Naive B cell (primary cell): ENCODE data around the gene ZNF677. TPM values are rescaled to one million over a fixed set of nuclear protein-coding genes. Genes with fewer than 3 reads are reported as not detected.
"Not testable (repeated sequence)": the region's sequence is repeated elsewhere in the genome, so short reads cannot be mapped to it uniquely, and the experiment has no call there.

Experiments
- ATAC-seq, 2 donors: fragments of 150-1000 bp; cut with Tn5 transposase; 2 replicates each; pipeline ENCODE4 v1.10.0; 2021; ENCODE audit warnings: low read depth in 2 of 2, mild to moderate bottlenecking in 2 of 2, moderate library complexity in 2 of 2
- DNase-seq: peaks from one replicate; pipeline ENCODE4 v3.0.0; 2022
- H3K27ac Mint-ChIP-seq, 6 donors: one replicate each; pipeline ENCODE4 v1.8.0; 2020 to 2022; ENCODE audit warnings: mild to moderate bottlenecking in 6 of 6, mixed read lengths in 6 of 6, moderate library complexity in 5 of 6, inconsistent platforms in 2 of 6
- H3K27me3 Mint-ChIP-seq, 3 donors: one replicate each; pipeline ENCODE4 v1.8.0; 2021 to 2022; ENCODE audit warnings: mixed read lengths in 3 of 3, mild to moderate bottlenecking in 1 of 3
- H3K36me3 Mint-ChIP-seq, 2 donors: one replicate each; pipeline ENCODE4 v1.8.0; 2020 to 2022; ENCODE audit warnings: mixed read lengths in 2 of 2, inconsistent platforms in 1 of 2, mild to moderate bottlenecking in 1 of 2
- H3K4me1 Mint-ChIP-seq, 3 donors: one replicate each; pipeline ENCODE4 v1.8.0; 2020 to 2022; ENCODE audit warnings: mixed read lengths in 3 of 3, inconsistent platforms in 1 of 3, mild to moderate bottlenecking in 1 of 3, moderate library complexity in 1 of 3
- H3K4me3 Mint-ChIP-seq, 8 donors: one replicate each; pipeline ENCODE4 v1.8.0; 2020 to 2022; ENCODE audit warnings: mild to moderate bottlenecking in 8 of 8, mixed read lengths in 8 of 8, moderate library complexity in 8 of 8, inconsistent platforms in 2 of 8
- H3K9me3 Mint-ChIP-seq, 7 donors: one replicate each; pipeline ENCODE4 v1.8.0; 2020 to 2022; ENCODE audit warnings: mixed read lengths in 7 of 7, mild to moderate bottlenecking in 5 of 7, inconsistent platforms in 2 of 7, moderate library complexity in 1 of 7
- polyA plus RNA-seq, 6 donors: library from polyadenylated mRNA; unstranded; fragments of 300-500 nt; fragmentation: Illumina TruSeq; gene quantifications; one replicate each; pipeline ENCODE4 v1.2.3, GENCODE V29; 2021; ENCODE audit warnings: low read depth in 6 of 6

The ZNF677 gene
- polyA plus RNA-seq: 10 to 100 TPM; 20.4 to 53.5 (median 32.5) TPM

DNA sequence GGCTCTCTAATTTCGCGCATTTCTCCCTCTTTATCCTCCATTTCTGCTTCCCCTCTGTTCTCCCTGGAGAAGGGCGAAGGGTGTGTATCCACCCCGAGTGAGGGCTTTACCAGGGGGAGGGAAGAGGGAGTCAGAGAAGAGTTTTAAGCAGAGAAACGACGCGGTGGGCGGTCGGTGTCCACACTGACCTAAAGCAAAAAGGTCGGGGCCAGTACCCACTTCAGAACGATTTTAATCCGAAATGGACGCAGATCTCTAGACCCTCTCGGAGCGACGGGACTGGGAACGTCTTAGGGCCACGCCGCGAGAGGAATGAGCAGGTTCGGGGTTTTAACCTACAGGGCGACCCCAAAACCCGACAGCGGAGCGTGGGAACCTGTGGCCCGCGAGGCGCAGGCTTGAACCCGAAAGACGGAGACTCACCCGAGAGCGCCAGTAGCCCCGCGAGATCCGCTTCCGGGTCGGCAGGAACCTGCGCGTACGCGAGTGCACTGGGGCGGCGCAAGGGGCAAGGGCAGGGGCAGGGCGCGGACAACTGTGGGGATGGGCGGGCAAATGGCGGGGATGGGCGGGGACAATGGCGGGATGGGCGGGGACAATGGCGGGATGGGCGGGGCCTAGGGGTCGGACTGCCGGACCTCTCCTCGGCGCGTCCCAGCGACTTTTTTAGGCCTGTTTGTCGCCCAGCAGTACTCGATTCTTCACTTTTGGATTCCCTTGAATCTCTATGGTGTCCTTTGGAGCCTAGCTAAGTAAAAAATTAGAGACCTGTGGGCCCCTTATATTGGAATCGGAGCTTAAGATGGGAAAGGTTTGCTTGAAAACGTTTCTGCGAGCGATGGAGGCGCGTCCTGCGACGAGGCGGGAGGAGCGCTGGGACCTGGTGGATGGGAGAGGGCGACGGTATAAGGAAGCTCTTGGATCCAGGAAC, at the start of gene ZNF677:
Gene ZNF677, minus strand, starts transcription at position 463 of the 931 bp plus-strand sequence. CDS start 3,323 bp downstream, outside the sequence.
- ATAC-seq (peak; percentile 100), DNase-seq (peak; percentile 71)
- H3K36me3 Mint-ChIP-seq: peaks cover 43 to 63% of the 10 kb centered on the region in 2 donors
- H3K9me3 Mint-ChIP-seq: peaks cover 22 to 82% (median 64%) of the 10 kb centered on the region in 7 donors
- H3K4me3 Mint-ChIP-seq: peak within 1 kb of the TSS; percentile 89 to 95 (median 94)
- H3K4me1 Mint-ChIP-seq: peaks cover 10 to 15% (median 13%) of the 10 kb centered on the region in 3 donors
- peaks cover 5 to 17% (median 16%) of the 10 kb centered on the region in 3 donors for H3K27me3 Mint-ChIP-seq
- peak within 1 kb of the TSS; percentile 58 to 96 (median 90) for H3K27ac Mint-ChIP-seq

GRCh38 chr19:53301341-53301740, 46.7 kb upstream of the ZNF677 start:
- not testable (repeated sequence) for DNase-seq, H3K27ac Mint-ChIP-seq, ATAC-seq, H3K4me3 Mint-ChIP-seq, H3K4me1 Mint-ChIP-seq
- Mint-ChIP-seq H3K27me3 (peaks cover 8 to 16% (median 11%) of the 10 kb centered on the region in 3 donors), H3K36me3 (peaks cover 0 to 22% of the 10 kb centered on the region in 2 donors), H3K9me3 (peaks cover 4 to 24% (median 13%) of the 10 kb centered on the region in 7 donors)

DNA sequence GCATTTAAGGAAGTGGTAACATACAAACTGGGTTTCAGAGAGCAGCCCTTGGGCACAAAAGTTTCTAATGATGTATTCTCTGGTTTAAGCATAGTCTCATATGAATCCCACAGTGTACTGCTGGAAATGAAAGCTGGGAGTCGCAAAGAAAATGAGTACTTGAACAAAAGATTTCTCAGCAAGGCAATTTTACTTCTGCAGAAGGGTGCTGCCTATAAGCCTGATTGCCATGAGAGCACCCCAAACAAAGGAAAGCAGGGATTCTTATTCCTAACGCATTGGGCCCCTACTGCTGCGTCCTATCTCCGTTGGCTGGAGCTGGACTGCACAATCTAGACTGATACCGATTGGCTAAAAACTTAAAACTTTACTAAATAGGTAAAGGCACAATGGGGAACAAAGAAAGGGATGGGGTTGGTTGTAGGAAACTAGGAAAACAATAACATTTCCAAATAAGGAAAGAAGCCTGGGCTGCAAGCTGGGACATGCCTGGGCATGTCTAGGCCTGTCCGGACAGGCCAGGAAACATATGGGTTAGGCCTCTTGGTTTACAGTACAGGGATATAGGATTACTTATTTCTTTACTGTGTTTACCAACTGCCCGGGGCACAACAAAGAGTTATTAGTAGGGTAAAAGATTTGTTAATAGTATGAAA, 40.2 kb upstream of the ZNF677 start:
- peaks cover 0 to 8% (median 4%) of the 10 kb centered on the region in 3 donors for H3K27me3 Mint-ChIP-seq
- ATAC-seq: no peak
- no peak for DNase-seq
- H3K9me3 Mint-ChIP-seq: peaks cover 13 to 62% (median 46%) of the 10 kb centered on the region in 7 donors
- H3K4me3 Mint-ChIP-seq: no peak overlapping the region
- peaks cover 7 to 24% of the 10 kb centered on the region in 2 donors for H3K36me3 Mint-ChIP-seq
- H3K27ac Mint-ChIP-seq: no peak overlapping the region
- no peaks in the 10 kb centered on the region for H3K4me1 Mint-ChIP-seq

DNA sequence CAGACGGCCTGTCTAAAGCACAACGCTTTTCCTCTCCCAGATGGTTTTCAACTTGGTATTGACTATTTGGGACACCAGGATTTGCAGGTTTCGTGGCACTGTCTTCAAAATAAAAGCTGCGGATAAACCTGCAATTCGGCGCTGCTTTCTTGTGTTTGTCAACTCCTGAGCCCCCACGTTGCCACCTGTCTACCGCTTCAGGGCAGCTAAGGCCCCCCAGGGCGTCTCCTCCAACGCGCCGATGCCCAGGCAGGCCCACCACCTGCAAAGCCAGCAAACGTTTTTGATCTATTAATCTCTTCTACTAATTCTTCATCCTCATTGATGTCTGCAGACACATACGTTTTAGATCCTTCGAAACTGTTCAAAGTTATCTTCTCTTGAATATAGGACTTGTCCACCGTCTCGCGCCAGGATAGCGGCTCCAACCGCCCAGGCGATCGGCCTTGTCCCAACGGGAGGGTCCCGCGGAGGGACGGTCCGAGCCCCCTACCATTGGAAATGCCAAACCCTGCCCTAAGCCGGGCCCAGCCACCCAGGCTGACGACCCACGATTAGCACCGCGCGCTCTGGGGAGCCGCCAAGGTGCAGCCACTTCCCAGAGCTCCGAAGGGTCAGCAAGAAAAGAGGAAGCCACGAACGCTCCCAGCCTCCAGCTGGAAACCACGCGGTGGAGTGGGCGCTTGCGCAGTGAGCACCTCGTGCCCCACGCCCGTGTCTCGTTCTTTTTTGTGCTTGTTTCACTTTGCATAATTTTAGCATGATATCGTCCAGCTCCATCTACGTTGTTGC, 36.3 kb upstream of the ZNF677 start:
- H3K27me3 Mint-ChIP-seq: peaks cover 0 to 8% (median 0%) of the 10 kb centered on the region in 3 donors
- peaks cover 13 to 73% (median 46%) of the 10 kb centered on the region in 7 donors for H3K9me3 Mint-ChIP-seq
- ATAC-seq (no peak), DNase-seq (no peak)
- no peak overlapping the region for H3K4me3 Mint-ChIP-seq
- H3K36me3 Mint-ChIP-seq: peaks cover 7 to 16% of the 10 kb centered on the region in 2 donors
- H3K4me1 Mint-ChIP-seq: no peaks in the 10 kb centered on the region
- H3K27ac Mint-ChIP-seq: no peak overlapping the region

- Mint-ChIP-seq H3K4me1 (no peaks in the 10 kb centered on the region), H3K4me3 (no peak overlapping the region), H3K27me3 (peaks cover 0 to 5% (median 0%) of the 10 kb centered on the region in 3 donors), H3K27ac (no peak overlapping the region), H3K36me3 (no peaks in the 10 kb centered on the region), H3K9me3 (peaks cover 4 to 29% (median 17%) of the 10 kb centered on the region in 7 donors)
- ATAC-seq (no peak), DNase-seq (no peak)
Observed at GRCh38 chr19:53285087-53285486, 30.4 kb upstream of the ZNF677 start.

DNA sequence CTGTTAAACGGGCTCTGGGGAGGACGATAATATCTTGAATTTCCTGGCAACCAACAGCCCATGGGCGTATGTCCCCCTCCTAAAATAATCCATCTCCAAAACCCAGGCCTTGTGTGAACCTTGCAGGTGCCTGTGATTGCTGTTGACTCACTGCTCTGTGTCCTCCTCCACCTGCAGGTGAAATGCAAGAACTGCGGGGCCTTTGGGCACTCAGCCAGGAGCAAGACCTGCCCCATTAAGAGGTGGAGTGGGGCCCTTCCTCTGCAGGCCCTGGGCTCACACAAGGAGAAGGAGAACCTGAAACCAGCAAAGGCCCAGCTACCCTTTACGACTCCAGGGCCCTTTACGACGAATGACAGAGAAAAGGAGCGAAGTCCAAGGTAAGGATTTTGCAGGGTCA, 27.3 kb upstream of the ZNF677 start:
- H3K27me3 Mint-ChIP-seq, DNase-seq, H3K27ac Mint-ChIP-seq, H3K4me1 Mint-ChIP-seq, H3K4me3 Mint-ChIP-seq, H3K36me3 Mint-ChIP-seq: not testable (repeated sequence)
- peaks cover 0 to 28% (median 13%) of the 10 kb centered on the region in 7 donors for H3K9me3 Mint-ChIP-seq
- peak in 1 of 2 donors; percentile 39 for ATAC-seq

DNA sequence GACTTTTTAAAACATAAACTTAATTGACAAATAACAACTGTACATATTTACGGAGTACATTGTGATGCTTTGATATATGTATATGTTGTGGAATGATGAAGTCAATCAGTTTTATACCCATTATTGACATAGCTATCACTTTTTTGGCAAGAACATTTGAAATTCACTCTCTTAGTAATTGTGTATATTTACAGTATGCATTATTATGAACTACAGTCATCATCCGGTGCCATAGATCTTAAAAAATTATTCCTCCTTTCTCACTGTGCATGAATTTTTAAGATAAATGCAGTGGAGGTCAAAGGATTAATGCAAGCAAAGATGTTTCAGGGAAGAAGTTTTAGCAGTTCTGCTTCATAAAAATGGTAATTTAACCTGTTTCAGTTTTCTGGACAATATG, 20.8 kb upstream of the ZNF677 start:
- Mint-ChIP-seq H3K4me1 (no peaks in the 10 kb centered on the region), H3K27me3 (peaks cover 8 to 33% (median 29%) of the 10 kb centered on the region in 3 donors), H3K9me3 (peaks cover 13 to 41% (median 28%) of the 10 kb centered on the region in 7 donors), H3K4me3 (no peak overlapping the region), H3K36me3 (peaks cover 0 to 19% of the 10 kb centered on the region in 2 donors), H3K27ac (no peak overlapping the region)
- ATAC-seq (no peak), DNase-seq (no peak)

GRCh38 chr19:53272044-53272443, 17.4 kb upstream of the ZNF677 start:
- no peak overlapping the region for H3K4me3 Mint-ChIP-seq
- H3K27me3 Mint-ChIP-seq: peaks cover 8 to 27% (median 27%) of the 10 kb centered on the region in 3 donors
- no peak overlapping the region for H3K27ac Mint-ChIP-seq
- no peaks in the 10 kb centered on the region for H3K4me1 Mint-ChIP-seq
- ATAC-seq (no peak), DNase-seq (no peak)
- peaks cover 0 to 19% of the 10 kb centered on the region in 2 donors for H3K36me3 Mint-ChIP-seq
- H3K9me3 Mint-ChIP-seq: peaks cover 16 to 39% (median 29%) of the 10 kb centered on the region in 7 donors

DNA sequence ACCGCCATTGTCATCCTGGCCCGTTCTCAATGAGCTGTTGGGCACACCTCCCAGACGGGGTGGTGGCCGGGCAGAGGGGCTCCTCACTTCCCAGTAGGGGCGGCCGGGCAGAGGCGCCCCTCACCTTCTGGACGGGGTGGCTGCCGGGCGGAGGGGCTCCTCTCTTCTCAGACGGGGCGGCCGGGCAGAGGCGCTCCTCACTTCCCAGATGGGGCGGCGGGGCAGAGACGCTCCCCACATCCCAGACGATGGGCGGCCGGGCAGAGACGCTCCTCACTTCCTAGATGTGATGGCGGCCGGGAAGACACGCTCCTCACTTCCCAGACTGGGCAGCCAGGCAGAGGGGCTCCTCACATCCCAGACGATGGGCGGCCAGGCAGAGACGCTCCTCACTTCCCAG, 15.2 kb upstream of the ZNF677 start:
- H3K27ac Mint-ChIP-seq, H3K4me1 Mint-ChIP-seq, DNase-seq, ATAC-seq, H3K4me3 Mint-ChIP-seq: not testable (repeated sequence)
- Mint-ChIP-seq H3K9me3 (peaks cover 21 to 51% (median 41%) of the 10 kb centered on the region in 7 donors), H3K36me3 (peaks cover 0 to 28% of the 10 kb centered on the region in 2 donors), H3K27me3 (peaks cover 8 to 37% (median 27%) of the 10 kb centered on the region in 3 donors)

DNA sequence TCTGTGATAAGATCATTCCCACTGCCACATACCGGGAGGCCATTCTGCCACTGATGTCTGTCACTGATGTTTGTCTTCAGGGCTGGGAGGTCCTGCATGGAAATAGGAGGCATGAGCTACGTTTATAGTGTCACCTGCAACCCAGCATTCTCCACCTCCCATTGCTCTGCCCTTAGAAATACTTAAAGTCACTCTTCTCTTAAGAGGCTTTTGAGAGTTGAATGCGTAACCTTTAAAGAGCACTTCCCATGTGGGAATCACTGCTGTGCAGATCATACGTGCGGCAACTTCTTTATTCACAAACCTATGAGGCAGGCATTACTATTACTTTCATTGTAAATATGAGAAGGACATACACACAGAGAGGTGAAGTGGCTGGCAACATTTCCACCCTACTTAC, 12.9 kb upstream of the ZNF677 start, which contains the start of gene VN1R4:
Gene VN1R4, minus strand, starts transcription at position 101 of the 400 bp plus-strand sequence. Its CDS starts 58 bp downstream, at position 43.
- DNase-seq, H3K4me3 Mint-ChIP-seq, ATAC-seq, H3K4me1 Mint-ChIP-seq, H3K27ac Mint-ChIP-seq: not testable (repeated sequence)
- H3K36me3 Mint-ChIP-seq: peaks cover 4 to 21% of the 10 kb centered on the region in 2 donors
- peaks cover 8 to 46% (median 35%) of the 10 kb centered on the region in 3 donors for H3K27me3 Mint-ChIP-seq
- H3K9me3 Mint-ChIP-seq: peaks cover 21 to 64% (median 47%) of the 10 kb centered on the region in 7 donors

DNA sequence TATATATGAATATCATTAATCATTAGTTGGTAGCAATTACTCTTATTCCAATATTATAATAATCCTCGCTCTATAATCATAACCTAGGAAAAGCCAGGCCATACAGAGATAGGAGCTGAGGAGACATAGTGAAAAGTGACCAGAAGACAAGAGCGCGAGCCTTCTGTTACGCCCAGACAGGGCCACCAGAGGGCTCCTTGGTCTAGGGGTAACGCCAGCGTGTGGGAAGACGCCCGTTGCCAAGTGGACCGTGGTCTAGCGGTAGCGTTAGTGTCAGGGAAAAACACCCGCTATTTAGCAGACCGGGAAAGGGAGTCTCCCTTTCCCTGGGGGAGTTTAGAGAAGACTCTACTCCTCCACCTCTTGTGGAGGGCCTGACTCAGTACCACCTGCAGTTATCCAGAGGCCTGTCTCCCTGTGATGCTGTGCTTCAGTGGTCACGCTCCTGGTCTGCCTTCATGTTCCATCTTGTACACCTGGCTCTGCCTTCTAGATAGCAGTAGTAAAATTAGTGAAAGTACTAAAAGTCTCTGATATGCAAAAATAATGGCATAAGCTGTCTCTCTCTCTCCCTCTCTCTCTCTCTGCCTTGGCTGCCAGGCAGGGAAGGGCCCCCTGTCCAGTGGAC, 3.2 kb upstream of the ZNF677 start, which contains the start of gene VN1R2:
Gene VN1R2, plus strand, starts transcription at position 578 of the 628 bp plus-strand sequence. CDS start 84 bp downstream, outside the sequence.
- Mint-ChIP-seq H3K27me3 (peaks cover 11 to 34% (median 26%) of the 10 kb centered on the region in 3 donors), H3K4me3 (peak within 1 kb of the TSS in 2 of 8 donors; percentile 30 to 65), H3K36me3 (peaks cover 15 to 47% of the 10 kb centered on the region in 2 donors), H3K4me1 (peaks cover 10 to 15% (median 13%) of the 10 kb centered on the region in 3 donors), H3K9me3 (peaks cover 17 to 77% (median 49%) of the 10 kb centered on the region in 7 donors)
- not testable (repeated sequence) for H3K27ac Mint-ChIP-seq, DNase-seq, ATAC-seq

DNA sequence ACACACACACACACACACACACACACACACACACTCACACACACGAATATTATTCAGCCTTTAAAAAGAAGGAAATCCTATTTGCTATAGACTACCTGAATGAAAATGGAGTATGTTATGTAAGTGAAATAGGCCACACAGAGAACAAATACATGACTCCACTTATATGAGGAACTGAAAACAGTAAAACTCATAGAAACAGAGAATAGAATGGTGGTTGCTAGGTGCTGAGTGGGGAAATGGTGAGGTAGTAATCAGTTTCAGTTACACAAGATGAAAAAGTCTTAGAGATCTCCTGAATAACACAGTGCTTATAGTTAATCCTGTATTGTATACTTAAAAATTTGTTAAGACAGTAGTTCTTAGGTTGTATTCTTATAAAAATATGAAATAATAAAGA, 8.2 kb downstream of the ZNF677 start:
- H3K4me1 Mint-ChIP-seq: peaks cover 3 to 12% (median 5%) of the 10 kb centered on the region in 3 donors
- peaks cover 74 to 81% of the 10 kb centered on the region in 2 donors for H3K36me3 Mint-ChIP-seq
- ATAC-seq (peak; percentile 87 to 97), DNase-seq (peak; percentile 6)
- peaks cover 14 to 93% (median 85%) of the 10 kb centered on the region in 7 donors for H3K9me3 Mint-ChIP-seq
- peak overlapping the region in 3 of 6 donors; percentile 18 to 89 (median 78) for H3K27ac Mint-ChIP-seq
- H3K27me3 Mint-ChIP-seq: no peaks in the 10 kb centered on the region
- H3K4me3 Mint-ChIP-seq: peak overlapping the region in 1 of 8 donors; percentile 9
